Activated CD8-positive, alpha-beta T cell treated with anti-CD3 and anti-CD28 coated beads for 36 hours (primary cell): ENCODE measurements around the gene TEX264. TPM values are rescaled to one million over a fixed set of nuclear protein-coding genes. Genes with fewer than 3 reads are reported as not detected.

Source experiments
- ATAC-seq: fragments of 200-7000 bp; cut with Tn5 transposase; one replicate; pipeline ENCODE4 v1.10.0; 2021; ENCODE audit warnings: mild to moderate bottlenecking, moderate library complexity
- CTCF ChIA-PET: fragments of 350-600 bp; sonication (Branson Sonifier 250); formaldehyde crosslinking; loops from one replicate; lab custom pipeline; 2021; ENCODE audit warnings: antibody characterized with exemption; lab: Charles Lee
- POLR2A ChIA-PET: fragments of 350-600 bp; sonication (Branson Sonifier 250); formaldehyde crosslinking; loops from one replicate; lab custom pipeline; 2021; ENCODE audit warnings: antibody characterized with exemption; lab: Charles Lee
- DNase-seq: peaks from one replicate; pipeline ENCODE4 v3.0.0-alpha.2; 2020
- H3K27ac Mint-ChIP-seq: one replicate; pipeline ENCODE4 v1.8.0; 2021; ENCODE audit warnings: mild to moderate bottlenecking, mixed read lengths
- H3K27me3 Mint-ChIP-seq: one replicate; pipeline ENCODE4 v1.8.0; 2021; ENCODE audit warnings: mixed read lengths
- H3K36me3 Mint-ChIP-seq: one replicate; pipeline ENCODE4 v1.8.0; 2021; ENCODE audit warnings: low read depth, mixed read lengths
- H3K4me1 Mint-ChIP-seq: one replicate; pipeline ENCODE4 v1.8.0; 2021; ENCODE audit warnings: low read depth, mixed read lengths
- H3K4me3 Mint-ChIP-seq: one replicate; pipeline ENCODE4 v1.8.0; 2021; ENCODE audit warnings: mild to moderate bottlenecking, moderate library complexity, mixed read lengths
- H3K9me3 Mint-ChIP-seq: one replicate; pipeline ENCODE4 v1.8.0; 2021; ENCODE audit warnings: mixed read lengths
- intact Hi-C: fragments of 100-400 bp; cut with micrococcal nuclease; formaldehyde crosslinking; loops from one replicate; pipeline ENCODE4 v1.10.0; 2022
- total RNA-seq, 2 experiments: library from RNA; stranded (reverse); gene quantifications; one replicate each; pipeline ENCODE4 v1.2.3, GENCODE V29; 2021
- TF ChIP-seq, protein P1 (sequence below): fragments of 200-600 bp; IDR thresholded peaks from one replicate; pipeline ENCODE4 v1.8.0; 2022; ENCODE audit warnings: antibody characterized with exemption, mild to moderate bottlenecking

The TEX264 gene
- total RNA-seq, 2 experiments from 2014 or later, result 24.9 to 26.0 TPM

DNA sequence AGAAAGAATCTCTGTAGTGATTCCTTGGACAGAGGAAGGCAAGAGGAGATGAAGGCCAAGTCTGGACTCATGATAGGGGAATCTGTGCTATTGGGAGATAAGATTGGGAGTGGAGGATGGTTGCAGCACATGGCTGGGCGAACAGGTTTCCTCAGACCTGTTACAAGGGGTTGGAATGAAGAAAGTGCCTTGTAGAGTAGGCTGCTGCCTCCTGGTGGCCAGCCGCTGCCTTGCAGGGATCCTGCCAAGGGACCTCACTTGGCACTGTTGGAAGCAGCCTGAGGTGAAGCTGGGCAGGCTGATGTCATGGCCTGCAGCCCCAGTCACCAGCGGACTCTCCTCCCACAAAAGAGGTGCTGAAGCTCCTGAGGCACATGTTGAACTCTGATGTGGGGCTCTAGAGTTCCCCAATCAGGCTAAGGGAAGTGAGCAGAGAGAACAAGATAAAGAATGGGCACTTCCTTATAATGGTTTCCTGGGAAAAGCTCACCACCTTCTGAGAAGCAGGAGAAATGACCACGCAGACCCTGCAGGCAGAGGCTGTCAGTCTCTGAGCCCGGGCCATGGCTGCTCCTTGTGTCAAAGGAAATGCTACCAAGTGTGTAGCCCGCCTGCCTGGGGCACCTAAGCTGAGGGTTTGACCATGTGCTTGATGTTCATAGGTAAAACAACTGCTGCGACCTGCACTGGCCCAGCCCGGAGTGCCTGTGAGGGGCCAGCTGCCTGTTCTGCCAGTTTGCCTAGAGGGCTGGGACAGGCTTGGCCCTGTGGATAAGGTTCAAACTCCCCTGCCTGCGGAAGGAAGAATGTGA lies 1.6 kb upstream of the TEX264 start:
- H3K27ac Mint-ChIP-seq, result peak overlapping the region; percentile 46
- intact Hi-C loops, result no loop called here
- DNase-seq (peak; percentile 94), ATAC-seq (peak; percentile 43)
- H3K9me3 Mint-ChIP-seq, result no peaks in the 10 kb centered on the region
- TF ChIP-seq, protein P1, sequence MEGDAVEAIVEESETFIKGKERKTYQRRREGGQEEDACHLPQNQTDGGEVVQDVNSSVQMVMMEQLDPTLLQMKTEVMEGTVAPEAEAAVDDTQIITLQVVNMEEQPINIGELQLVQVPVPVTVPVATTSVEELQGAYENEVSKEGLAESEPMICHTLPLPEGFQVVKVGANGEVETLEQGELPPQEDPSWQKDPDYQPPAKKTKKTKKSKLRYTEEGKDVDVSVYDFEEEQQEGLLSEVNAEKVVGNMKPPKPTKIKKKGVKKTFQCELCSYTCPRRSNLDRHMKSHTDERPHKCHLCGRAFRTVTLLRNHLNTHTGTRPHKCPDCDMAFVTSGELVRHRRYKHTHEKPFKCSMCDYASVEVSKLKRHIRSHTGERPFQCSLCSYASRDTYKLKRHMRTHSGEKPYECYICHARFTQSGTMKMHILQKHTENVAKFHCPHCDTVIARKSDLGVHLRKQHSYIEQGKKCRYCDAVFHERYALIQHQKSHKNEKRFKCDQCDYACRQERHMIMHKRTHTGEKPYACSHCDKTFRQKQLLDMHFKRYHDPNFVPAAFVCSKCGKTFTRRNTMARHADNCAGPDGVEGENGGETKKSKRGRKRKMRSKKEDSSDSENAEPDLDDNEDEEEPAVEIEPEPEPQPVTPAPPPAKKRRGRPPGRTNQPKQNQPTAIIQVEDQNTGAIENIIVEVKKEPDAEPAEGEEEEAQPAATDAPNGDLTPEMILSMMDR, result peak; percentile 94
- ChIA-PET POLR2A (interaction anchor here (0.6 to 2.4 kb wide), 9 partner anchors 9 to 1319 kb away, joined by 3 to 16 read pairs (median 4); partner anchors contain the start of genes CYB561D2, DCAF1, NPRL2 and RAD54L2), CTCF (interaction anchor here (0.7 to 8.9 kb wide), 41 partner anchors 11 to 322 kb away, joined by 3 to 193 read pairs (median 4); partner anchors contain the start of genes DCAF1, RAD54L2 and RRP9)
- H3K4me3 Mint-ChIP-seq, result peak overlapping the region; percentile 55
- H3K27me3 Mint-ChIP-seq, result no peaks in the 10 kb centered on the region
- H3K36me3 Mint-ChIP-seq, result no peaks in the 10 kb centered on the region
- peaks cover 43% of the 10 kb centered on the region for H3K4me1 Mint-ChIP-seq

DNA sequence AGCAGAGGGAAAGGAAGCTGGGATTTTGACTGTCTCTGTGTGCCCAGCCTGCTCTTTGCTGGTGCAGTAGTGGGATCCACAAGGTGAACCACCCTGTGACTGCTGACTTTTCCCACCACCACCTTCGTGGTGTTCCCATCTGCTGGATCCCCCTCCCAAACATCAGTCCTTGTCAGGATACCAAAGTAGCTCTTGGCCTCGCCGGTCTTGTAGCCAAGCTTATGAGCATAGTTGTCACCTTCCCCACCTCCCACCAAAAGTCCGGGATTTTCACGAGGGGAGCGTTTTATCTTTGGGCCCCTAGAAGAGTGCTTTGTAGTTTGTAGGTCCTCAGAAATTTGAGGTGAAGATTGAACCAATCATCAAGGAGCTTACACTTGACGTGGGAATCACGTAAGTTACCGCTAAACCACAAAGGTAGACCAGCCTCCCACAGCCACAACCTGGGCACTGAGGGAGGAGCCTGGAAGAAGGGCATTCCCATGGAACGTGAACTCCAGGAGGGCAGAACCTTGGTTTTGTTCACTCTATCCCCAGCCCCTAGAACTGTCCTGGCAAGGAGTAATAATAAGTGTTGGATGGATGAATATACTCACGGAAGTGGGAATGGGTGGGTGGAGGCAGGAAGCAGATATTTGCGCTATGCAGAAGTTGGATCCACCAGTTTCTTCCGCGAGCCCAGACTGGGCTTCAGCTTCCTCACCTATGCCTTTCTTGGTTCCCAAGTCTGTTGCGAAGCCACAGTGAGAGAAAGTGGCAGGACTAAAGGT lies 814 bp upstream of the TEX264 start:
- intact Hi-C loops, result no loop called here
- Mint-ChIP-seq H3K36me3 (peaks cover 6% of the 10 kb centered on the region), H3K27me3 (no peaks in the 10 kb centered on the region), H3K4me1 (peaks cover 50% of the 10 kb centered on the region), H3K9me3 (no peaks in the 10 kb centered on the region), H3K27ac (peak overlapping the region; percentile 37), H3K4me3 (peak overlapping the region; percentile 85)
- no peak for DNase-seq
- ChIA-PET CTCF (interaction anchor here (0.7 to 8.9 kb wide), 39 partner anchors 11 to 321 kb away, joined by 3 to 193 read pairs (median 5); partner anchors contain the start of genes DCAF1, RAD54L2 and RRP9), POLR2A (interaction anchor here (0.6 to 2.4 kb wide), 9 partner anchors 8 to 1320 kb away, joined by 3 to 16 read pairs (median 4); partner anchors contain the start of genes CYB561D2, DCAF1, NPRL2 and RAD54L2)
- TF ChIP-seq, protein P1, result no peak
- ATAC-seq, result no peak

DNA sequence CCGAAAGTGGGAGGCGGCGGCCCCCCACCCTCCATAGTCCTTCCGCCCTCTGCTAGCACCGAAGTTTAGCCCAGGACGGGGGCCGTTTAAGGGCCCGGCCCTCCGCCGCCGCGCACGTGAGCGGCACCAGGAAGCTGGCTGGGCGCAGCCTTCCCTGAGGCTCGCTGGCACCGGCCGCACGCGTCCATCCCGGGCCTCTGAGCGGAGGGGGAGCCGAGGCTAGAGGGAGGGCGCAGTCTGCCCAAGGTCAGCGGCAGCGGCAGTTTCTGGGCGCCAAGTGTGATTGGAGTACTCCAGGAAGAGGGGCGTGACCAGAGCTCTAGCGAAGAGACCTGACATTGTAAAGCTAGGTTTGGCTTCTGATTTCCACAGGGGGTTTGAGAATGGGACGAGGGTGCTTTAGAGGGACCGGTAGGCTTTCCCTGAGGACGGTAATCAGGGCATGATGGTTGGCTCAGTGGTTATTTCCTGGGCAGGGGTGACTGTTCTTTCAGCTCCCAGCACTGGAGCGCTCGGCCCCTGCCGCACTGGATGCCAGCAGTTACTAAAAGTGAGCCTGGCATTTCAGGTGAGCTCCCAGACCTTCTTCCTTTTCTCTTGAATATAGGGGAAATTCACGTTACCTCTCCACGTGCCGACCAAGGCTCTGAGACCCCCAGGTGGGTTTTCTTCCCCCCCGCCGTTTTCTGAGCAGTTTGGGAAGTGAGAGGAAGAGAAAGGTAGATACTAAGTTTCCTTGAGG lies 853 bp downstream of the TEX264 start:
- intact Hi-C loops, result no loop called here
- CTCF ChIA-PET, result interaction anchor here (1.1 to 8.9 kb wide), 6 partner anchors 10 to 171 kb away, joined by 4 to 193 read pairs (median 8); partner anchors contain the start of gene DCAF1
- POLR2A ChIA-PET, result interaction anchor here (0.7 to 2.6 kb wide), 6 partner anchors 9 to 278 kb away, joined by 3 to 11 read pairs (median 4); partner anchors contain the start of gene DCAF1
- peak; percentile 41 for ATAC-seq
- peak; percentile 71 for DNase-seq
- peak overlapping the region; percentile 86 for H3K27ac Mint-ChIP-seq
- H3K27me3 Mint-ChIP-seq, result no peaks in the 10 kb centered on the region
- H3K4me3 Mint-ChIP-seq, result peak overlapping the region; percentile 85
- H3K4me1 Mint-ChIP-seq, result peaks cover 64% of the 10 kb centered on the region
- peaks cover 17% of the 10 kb centered on the region for H3K36me3 Mint-ChIP-seq
- TF ChIP-seq, protein P1, result no peak
- no peaks in the 10 kb centered on the region for H3K9me3 Mint-ChIP-seq

DNA sequence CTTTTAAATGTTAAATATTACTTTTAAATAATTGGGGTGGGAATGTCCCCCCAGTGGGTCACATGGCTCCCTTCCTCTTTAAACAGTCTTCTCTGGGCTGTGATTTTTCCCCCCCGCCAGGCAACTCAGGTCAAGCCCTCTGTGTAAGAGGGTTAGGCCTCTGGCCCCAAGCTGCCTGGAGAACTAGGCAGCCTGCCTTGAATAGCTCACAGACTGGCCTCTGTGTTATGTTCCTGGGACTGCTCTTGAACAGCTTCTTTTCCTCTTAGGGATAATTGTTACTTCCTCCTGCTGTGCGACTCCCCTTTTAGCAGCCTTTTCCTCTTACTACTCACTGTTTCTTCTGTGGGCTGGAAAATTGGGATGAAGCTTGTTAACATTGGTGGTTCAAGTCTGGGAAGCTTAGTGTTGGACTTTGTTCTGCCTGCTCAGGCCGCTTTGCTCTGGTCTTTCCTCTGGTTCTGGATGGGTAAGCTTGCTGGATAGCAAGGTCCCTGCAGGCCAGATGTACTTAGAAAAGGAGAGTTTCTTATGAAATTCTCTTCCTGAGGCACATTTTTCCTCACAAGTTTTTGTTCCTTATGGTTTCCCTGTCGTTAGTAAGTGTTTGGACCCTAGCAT lies 2.2 kb downstream of the TEX264 start:
- ChIA-PET POLR2A (interaction anchor here (0.6 to 2.6 kb wide), 5 partner anchors 13 to 174 kb away, joined by 3 to 11 read pairs (median 3); partner anchors contain the start of gene DCAF1), CTCF (interaction anchor here (1.1 to 8.9 kb wide), 6 partner anchors 8 to 238 kb away, joined by 3 to 193 read pairs (median 8); partner anchors contain the start of gene DCAF1)
- no peaks in the 10 kb centered on the region for H3K27me3 Mint-ChIP-seq
- H3K4me3 Mint-ChIP-seq, result peak overlapping the region; percentile 32
- ATAC-seq (no peak), DNase-seq (no peak)
- H3K4me1 Mint-ChIP-seq, result peaks cover 73% of the 10 kb centered on the region
- intact Hi-C loops, result no loop called here
- H3K36me3 Mint-ChIP-seq, result peaks cover 17% of the 10 kb centered on the region
- H3K27ac Mint-ChIP-seq, result peak overlapping the region; percentile 18
- TF ChIP-seq, protein P1, result no peak
- H3K9me3 Mint-ChIP-seq, result no peaks in the 10 kb centered on the region
